HG03095 (cell line): Measurements from ENCODE around the gene CNTN4.
"Not testable (repeated sequence)": the region's sequence is repeated elsewhere in the genome, so short reads cannot be mapped to it uniquely, and the experiment has no call there.

Experiments
- ATAC-seq: cut with Tn5 transposase; IDR thresholded peaks from one replicate; pipeline ENCODE4 v1.9.1; 2021; ENCODE audit warnings: moderate library complexity; ENCODE audit not compliant: unreplicated experiment

Gene CNTN4

DNA sequence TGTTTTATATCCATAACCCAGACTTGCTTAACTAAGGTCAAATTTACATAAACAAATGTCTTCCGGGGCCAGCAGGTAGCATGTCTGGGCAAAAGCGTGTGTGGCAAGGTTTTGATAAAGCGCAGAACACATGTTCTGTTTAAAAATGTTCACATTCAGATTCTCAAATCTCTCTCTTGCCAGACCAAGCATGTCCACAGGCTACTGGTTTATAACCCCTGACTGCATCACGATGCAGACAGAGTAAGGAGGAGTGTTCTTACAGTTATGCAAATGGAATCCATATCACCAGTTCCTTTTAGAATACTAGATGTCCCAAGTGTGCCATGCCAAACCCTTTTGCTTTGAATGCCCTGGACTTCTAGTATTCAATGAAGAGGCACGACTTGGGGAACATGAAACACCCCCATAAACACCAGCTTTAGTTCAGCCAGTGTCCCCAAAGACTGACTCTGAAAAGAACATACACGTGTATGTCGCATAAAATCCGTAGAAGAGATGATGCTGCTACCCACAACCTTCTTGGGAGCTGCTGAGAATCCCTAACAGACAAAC lies 412.0 kb downstream of the CNTN4 start:
- ATAC-seq = no peak

DNA sequence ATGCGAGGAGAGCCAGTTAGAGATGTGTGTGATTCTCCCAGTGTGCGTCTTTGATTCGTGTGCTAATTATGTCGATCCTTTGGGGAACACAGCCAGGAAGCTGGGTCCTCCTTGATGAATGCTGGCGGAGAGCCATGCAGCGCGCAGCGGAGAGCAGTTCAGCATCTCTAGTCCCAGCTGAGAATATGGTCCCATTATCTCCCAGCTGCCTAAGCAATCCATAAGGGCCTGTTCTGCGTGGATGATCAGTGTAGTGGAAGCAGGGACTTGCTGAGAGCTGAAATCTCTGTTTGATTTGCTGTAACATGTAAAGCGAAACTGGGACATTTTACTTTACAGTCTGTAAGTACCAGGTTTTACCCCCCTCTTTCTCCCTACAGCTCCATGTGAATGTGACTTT lies 412.7 kb downstream of the CNTN4 start:
- no peak for ATAC-seq

DNA sequence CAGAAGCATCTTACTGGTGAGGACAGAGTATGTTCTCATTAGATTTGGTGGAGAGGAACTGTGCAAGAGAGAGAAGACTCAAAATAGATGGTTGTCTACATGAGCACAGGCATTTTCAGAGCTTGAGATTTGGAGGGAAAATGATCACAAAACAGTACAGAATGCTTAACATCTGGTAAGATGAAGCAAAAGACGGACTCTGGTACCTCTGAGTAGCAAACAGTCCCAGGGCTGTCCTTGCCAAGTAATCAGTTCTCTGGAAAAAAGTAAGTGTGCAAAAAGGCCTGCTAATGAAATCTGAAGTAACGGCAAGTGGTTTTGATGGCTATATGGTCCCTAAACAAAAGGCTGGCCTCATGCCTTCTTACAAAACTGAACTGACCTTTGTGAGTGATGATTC lies 414.2 kb downstream of the CNTN4 start:
- no peak for ATAC-seq

DNA sequence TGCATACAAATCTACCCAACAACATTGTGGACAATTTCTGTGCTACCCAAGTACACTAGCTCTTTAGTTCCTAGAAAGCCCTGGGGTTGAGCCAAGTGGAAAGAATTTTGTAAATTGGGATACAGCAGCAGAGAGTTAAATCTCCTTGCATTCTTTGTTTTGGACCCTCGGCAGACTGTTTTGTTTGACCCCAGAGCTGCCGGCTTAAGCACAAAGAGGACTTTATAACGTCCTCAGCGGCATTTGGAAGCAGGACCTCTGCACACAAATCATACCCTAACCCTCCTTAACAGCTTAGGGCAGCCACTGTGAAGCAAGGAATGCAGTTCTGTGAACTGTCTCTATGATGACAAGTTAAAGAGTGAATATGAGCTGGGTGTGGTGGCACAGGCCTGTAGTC lies 415.3 kb downstream of the CNTN4 start:
- no peak for ATAC-seq

DNA sequence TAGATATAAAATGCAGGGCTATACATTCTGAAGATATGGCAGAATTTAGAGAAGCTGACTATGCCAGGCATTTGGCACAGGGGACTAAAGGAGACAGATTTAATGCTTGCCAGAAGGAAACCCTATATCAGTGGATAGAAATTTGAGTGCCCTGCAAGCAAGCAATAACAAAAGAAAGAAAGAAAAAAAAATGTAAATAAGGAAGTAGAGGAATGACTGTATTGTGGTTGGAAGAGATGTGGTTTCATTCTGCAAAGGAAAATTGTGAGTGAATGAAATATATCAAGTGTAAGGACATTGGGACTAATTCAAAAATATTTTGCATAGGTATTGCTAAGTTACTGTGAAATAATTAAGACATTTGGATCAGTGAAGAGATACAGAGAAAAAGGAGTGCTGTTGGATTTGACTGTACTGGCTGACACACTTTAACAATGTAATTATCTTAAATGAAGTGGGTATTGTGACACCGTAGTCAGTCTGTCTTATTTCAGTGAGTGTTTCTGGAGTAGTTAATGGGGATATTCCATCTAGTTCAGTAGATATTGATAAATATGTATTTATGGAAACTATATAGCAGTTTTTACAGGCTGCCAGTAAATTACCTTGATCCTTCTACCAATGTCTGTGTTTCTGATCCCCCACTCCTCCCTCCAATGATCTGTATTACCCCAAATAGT lies 418.2 kb downstream of the CNTN4 start:
- no peak for ATAC-seq

DNA sequence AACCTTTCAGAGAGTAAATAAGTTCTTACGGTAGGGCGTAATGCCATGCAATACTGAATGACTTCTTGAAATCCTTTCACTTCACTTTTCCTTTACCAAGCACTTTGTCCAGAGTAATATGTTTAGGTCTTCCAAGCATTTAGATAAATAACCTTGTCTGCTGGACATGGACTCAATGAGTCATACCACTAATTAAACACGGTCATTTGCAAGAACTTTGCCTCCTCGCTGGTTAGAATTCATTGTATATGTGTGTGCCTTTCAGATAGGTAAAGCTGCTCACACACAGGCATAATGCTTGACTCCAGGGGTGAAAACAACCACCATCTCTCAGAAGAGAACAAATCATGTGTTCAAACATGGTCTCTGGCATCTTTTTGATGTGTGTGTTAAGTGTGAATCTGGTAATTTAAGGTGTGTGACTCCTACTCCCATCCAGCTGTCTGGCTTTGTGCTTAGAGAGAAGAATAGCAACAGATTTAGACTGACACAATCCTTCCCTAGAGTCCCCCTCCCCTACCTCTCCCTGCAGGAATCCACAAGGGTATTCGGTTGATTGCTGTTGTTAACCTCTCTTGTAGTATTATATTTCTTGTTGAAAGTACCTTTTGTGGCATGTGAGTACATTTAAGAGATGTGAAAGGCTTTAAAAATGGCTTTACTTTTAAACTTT lies 419.0 kb downstream of the CNTN4 start:
- ATAC-seq = no peak

DNA sequence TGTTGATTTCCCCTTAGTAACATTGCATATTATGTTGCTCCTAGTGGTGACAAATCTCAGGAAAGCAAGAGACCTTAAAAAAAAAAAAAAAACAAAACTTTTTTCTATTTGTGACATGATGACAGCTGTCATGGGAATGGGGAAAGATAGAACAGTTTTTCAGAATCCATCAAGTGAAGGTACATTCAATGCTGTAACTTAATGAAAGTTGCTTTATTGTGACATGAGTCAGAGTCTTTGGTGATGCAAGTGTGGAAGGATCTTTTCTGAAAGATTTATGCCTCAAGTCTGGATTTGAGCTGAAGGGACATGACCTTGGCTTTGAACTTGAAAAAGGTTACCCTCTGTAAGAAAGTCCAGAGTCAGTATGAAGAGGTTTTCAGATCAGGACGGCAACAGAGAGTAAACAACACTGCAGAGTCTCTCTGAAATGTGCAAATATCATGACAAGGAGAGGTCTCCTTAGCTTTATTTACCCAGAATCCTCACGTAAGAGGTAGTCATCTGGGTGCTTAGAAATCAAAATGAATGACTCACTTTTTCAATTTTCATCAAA lies 424.7 kb downstream of the CNTN4 start:
- ATAC-seq = no peak

DNA sequence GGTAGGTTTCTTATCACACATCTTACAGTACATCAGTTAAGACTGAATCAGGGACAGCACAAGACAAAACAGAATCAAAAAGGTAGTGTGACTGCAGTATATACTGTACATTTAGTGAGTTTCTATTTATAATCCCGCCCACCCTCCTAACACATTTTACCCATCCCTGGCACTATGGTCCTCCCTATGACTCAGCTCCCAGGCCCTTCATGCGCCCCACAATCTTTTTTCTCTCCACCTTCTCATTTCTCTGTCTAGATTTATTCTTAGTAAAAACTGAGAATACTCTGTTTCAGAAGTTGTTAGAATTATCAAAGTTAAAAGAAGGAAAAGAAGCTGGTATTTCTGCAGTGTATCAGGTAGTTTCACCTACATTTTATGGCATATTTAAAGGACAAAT lies 427.3 kb downstream of the CNTN4 start:
- no peak for ATAC-seq

DNA sequence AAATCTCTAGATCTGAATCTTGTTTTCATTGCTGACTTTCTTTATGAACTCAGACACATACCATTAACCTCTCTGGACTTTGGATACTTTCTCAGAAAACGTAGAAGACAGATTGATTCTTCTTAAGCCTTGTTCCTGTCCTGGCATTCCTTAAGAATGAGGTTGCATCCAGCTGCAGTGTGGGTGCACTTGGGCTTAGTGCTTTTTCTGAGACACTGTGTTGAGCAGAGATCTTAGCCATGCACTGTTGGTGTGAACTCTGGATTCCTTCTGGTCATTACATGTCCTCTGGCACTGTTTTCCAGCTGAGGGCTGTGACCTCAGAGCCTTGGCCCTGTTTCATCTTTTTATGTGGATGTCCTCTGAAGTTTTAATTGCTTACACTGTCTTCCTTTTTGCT lies 428.3 kb downstream of the CNTN4 start:
- no peak for ATAC-seq

DNA sequence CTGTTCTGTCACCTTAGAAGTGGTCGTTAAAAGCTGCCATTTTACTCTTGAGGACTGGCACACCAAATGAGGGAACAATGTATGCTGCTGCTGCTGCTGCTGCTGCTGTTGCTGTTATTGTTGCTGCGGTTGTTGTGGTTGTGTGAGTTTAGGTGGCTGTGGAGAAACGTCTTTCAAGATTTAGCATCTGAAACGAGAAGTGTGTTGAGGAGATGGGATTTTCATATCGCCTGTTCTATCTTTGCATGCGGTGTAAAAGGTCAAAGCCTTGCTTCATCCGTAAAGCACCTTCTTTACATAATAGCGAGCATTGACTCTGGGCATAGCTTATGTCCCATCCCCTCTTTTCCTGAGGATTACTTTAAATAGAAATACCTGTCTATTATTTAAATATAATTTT lies 428.7 kb downstream of the CNTN4 start:
- not testable (repeated sequence) for ATAC-seq

DNA sequence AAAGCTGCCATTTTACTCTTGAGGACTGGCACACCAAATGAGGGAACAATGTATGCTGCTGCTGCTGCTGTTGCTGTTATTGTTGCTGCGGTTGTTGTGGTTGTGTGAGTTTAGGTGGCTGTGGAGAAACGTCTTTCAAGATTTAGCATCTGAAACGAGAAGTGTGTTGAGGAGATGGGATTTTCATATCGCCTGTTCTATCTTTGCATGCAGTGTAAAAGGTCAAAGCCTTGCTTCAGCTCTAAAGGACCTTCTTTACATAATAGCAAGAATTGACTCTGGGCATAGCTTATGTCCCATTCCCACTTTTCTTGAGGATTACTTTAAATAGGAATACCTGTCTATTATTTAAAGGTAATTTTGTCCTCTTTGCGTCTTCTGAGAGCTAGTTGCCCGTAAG lies 436.1 kb downstream of the CNTN4 start:
- ATAC-seq = not testable (repeated sequence)

DNA sequence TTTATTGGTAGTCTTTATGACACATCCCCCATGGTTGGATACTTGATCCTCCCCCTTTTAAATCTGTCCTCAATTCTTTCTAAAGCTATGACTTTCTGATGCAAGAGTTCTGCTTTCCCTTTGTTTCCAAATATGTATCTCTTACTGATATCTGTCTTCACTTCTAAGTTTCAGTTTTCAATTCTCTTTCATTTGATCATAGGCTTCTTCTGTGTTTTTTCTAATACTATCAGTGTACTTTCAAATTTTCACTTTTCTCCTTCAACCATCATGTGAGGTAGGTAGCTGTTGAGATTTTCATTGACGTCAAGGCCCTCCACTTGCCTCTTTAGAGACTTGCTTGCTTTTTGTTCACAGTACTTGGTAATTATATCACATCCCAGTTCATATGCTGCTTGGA lies 436.5 kb downstream of the CNTN4 start:
- peak; percentile 51 for ATAC-seq

DNA sequence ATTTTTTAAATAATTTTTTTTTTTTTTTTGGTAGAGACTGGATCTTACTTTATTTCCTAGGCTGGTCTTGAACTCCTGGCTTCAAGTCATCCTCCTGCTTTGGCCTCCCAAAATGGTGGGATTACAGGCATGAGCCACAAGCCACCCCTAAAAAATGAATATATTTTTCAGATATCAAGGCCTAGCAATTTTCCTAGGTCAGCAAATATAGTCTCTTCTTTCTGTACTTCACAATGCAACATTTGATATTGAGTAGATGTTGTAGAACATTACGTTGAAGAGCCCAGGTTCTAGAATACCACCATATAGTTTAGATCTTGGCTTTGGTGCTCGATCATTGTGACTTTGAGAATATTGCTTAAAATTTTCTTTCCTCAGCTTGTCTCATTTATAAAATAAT lies 437.9 kb downstream of the CNTN4 start:
- no peak for ATAC-seq

DNA sequence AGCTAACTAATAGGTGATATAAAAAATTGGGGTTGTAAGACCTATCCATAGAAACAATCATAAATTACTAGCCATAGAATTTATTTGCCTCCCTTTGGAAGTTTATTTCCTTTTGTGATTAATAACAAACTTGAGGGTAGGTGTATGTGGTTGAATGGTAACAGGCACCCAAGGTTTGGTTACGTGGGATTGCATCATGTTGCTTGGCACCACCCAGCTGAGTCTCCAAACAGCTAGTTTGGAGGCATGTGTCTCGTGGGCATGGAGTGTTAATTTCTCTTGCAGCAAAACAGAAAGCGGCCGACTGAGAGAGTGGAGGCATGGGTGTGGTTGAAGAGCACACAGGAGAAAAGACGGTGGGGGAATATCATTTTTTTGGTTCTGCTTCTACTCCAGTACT lies 441.4 kb downstream of the CNTN4 start:
- no peak for ATAC-seq

DNA sequence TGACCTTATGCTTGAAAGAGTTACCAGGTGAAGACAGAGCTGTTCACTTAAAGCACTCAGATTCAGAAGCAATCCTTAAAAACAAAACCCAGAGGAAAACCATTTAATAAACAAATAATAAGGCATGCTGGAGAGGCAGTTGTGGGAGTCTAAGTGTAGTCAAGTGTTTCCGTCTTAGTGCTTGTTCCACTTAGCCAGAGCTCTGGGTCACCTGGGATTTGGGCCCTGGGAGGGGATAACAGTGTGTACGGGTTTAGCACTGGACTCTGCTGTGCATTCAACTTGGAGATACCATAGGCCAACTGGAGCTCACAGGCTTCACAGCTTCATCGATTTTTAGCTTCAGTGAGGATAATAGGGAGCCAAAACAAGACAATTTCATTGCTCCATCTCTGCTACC lies 444.6 kb downstream of the CNTN4 start:
- ATAC-seq = no peak

DNA sequence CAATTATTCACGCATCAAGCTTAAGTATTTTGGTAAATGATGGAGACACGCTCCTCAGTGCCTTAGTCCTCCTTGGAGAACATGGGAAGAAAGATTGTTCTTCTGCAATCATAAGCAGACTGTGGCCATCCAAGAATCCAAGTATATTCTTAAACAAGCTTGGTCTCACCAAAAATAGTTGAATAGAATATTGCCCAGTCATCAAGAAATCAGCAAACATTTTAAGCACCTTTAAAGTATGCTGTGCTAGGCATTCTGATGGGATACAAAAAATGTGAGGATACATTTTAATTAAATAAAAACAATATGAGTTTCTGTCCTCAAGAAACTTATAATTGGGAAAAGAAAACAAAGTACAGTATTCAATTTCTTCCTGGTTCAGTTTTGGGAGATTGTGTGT lies 445.5 kb downstream of the CNTN4 start:
- ATAC-seq = no peak

DNA sequence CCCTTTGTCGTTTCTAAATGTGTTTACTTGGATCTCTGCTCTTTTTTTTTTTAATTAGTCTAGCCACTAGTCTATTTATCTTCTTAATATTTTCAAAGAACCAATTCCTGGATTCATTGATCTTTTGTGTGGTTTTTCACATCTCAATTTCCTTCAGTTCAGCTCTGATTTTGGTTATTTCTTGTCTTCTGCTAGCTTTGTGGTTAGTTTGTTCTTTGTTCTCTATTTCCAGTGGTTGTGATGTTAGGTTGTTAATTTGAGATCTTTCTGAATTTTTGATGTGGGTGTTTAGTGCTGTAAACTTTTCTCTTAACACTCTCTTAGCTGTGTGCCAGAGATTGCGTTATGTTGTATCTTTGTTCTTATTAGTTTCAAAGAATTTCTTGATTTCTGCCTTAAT lies 446.1 kb downstream of the CNTN4 start:
- no peak for ATAC-seq

DNA sequence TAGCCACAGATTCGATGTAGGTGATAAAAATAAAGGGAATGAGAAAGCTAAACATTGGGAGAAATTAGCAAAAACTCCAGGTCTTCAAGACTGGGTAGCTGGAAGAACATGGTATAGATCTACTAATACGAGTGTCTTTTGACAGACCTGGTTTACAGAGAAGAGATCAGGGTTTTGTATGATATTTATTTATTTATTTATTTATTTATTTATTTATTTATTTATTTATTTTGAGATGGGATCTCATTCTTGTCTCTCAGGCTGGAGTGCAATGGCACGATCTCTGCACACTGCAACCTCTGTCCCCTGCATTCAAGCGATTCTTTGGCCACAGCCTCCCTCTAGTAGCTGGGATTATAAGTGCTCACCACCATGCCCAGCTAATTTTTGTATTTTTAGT lies 448.4 kb downstream of the CNTN4 start:
- ATAC-seq = no peak

DNA sequence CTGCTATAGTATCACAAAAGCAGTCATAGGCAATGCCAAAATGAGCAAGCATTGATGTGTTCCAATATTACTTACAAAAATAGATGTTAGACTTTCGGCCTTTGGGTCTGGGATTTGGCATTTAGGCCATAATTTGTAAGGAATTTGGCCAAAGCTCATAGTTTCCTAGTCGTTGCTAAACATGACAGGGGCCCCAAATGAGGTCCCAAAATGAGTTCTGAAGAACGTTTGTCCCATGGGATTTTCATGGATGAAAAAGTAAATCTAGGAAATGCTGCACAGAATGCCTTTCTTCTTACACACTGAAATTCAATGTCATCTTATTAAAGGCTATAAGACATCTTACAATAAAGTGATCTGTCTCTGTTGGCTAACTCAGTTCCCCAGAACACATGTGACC lies 456.0 kb downstream of the CNTN4 start:
- ATAC-seq = no peak

DNA sequence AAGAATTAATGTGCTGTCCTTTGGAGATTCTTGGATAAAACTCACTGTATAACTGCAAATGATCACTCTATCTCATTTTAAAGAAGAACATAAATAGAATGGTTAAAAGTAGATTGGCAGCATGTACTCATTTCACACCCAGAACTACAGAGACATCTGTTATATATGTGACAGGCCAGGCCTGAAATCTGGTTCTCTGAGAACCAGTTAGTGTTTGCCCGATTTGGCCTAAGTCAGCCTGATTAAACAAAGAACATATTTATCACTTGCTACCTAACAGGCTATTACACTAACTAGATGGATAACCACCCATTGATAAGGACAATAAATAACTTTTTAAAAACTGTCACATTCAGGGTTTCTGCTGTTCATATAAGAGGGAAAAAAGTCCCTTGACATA lies 460.1 kb downstream of the CNTN4 start:
- no peak for ATAC-seq

DNA sequence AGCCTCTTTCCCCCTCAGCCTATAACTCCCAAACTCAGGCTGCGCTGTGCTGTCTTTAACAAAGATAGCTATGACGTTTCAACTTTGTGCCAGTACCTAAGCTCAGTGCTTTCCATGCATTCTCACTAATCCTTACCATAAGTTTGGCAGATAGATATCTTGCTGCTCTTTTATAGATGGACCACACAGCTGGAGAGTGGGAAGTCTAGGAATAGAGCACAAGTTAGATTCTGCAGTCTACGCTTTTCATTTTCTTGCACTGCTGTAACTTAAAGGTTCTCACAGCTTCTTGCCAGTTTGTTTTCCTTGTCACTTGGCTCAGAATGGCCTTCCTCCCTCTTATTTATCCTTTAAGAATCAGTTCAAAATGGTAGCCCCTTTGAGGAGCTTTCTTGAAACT lies 468.8 kb downstream of the CNTN4 start:
- no peak for ATAC-seq

DNA sequence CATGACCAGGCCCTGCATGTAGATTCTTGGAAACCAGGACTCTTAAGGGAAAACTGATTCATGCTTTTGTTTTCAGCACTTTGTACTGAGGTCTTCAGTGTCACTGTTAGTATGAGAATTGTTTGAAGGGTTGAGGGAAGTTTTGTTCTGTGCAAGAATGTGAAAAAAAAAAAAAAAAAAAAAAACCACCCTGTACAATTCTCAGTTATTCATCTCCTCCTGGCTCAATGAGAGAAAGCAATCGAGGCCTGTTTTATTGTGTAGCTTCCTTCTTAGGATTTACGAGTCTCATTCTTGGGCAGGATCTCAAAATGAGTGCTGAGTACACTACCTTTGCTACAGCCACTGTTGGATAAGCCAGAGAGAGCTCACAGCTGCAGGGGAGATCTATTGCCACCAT lies 469.5 kb downstream of the CNTN4 start:
- ATAC-seq = no peak
